K562 (cell line): Measurements from ENCODE around the gene PDE4A. TPM values are rescaled to one million over a fixed set of nuclear protein-coding genes. Genes with fewer than 3 reads are reported as not detected.

ENCODE experiments used
- CBX1 ChIP-seq: sonication (generic); IDR thresholded peaks from 2 replicates; pipeline ENCODE4 v1.6.1; 2016; ENCODE audit warnings: antibody characterized with exemption, low read depth, mild to moderate bottlenecking
- ETV5 ChIP-seq: sonication (generic); formaldehyde crosslinking; IDR thresholded peaks from 2 replicates; pipeline ENCODE4 v1.4.0; 2020; ENCODE audit warnings: low read depth, mild to moderate bottlenecking, missing genetic modification reagents
- FOXK2 ChIP-seq, 2 experiments: fragments of 450-650 bp; IDR thresholded peaks in 1 of 2; conservative IDR thresholded peaks in 1 of 2; 2 replicates each; pipeline ENCODE4 v1.6.1; 2016; ENCODE audit warnings: low read depth in 2 of 2, mild to moderate bottlenecking in 1 of 2
- KDM2B ChIP-seq: fragments of 250-450 bp; sonication (Bioruptor Pico); IDR thresholded peaks from 2 replicates; pipeline ENCODE4 v1.8.0; 2021; ENCODE audit warnings: mild to moderate bottlenecking, moderate library complexity
- KLF6 ChIP-seq: fragments of 250-450 bp; sonication (Bioruptor Pico); IDR thresholded peaks from 2 replicates; pipeline ENCODE4 v1.4.0; 2020; ENCODE audit warnings: mild to moderate bottlenecking, moderate library complexity, borderline replicate concordance
- MAFF ChIP-seq: IDR thresholded peaks from 2 replicates; pipeline ENCODE4 v1.6.1; 2012; ENCODE audit warnings: low read length, improper control_type of control experiment
- MAFK ChIP-seq: IDR thresholded peaks from 2 replicates; pipeline ENCODE4 v1.6.1; 2011; ENCODE audit warnings: low read length, improper control_type of control experiment
- MXI1 ChIP-seq: IDR thresholded peaks from 2 replicates; pipeline ENCODE4 v1.6.1; 2011; ENCODE audit warnings: low read depth, mild to moderate bottlenecking, improper control_type of control experiment, low read length
- NFE2L1 ChIP-seq: fragments of 450-650 bp; IDR thresholded peaks from 2 replicates; pipeline ENCODE4 v1.6.1; 2016; ENCODE audit warnings: missing genetic modification characterization, low read depth, mild to moderate bottlenecking, missing compliant biosample characterization, moderate library complexity, borderline replicate concordance
- NR1H2 ChIP-seq: sonication (generic); formaldehyde crosslinking; IDR thresholded peaks from 2 replicates; pipeline ENCODE4 v1.4.0; 2020; ENCODE audit warnings: mild to moderate bottlenecking, missing genetic modification reagents
- POLR2B ChIP-seq: fragments of 450-650 bp; IDR thresholded peaks from 2 replicates; pipeline ENCODE4 v1.6.1; 2018; ENCODE audit warnings: low read depth; ENCODE audit not compliant: partially characterized antibody
- PRMT5 ChIP-seq: sonication (generic); formaldehyde crosslinking; IDR thresholded peaks from 2 replicates; pipeline ENCODE4 v1.5.0; 2020; ENCODE audit warnings: missing genetic modification reagents
- PTTG1 ChIP-seq: fragments of 450-650 bp; IDR thresholded peaks from 2 replicates; pipeline ENCODE4 v1.6.1; 2016; ENCODE audit warnings: low read depth, mild to moderate bottlenecking, missing genetic modification characterization, missing compliant biosample characterization
- RB1 ChIP-seq: fragments of 450-650 bp; IDR thresholded peaks from 2 replicates; pipeline ENCODE4 v1.6.1; 2017; ENCODE audit warnings: low read depth, mild to moderate bottlenecking
- RBM25 ChIP-seq: fragments of 200-400 bp; formaldehyde crosslinking; IDR thresholded peaks from 2 replicates; pipeline ENCODE4 v1.6.1; 2018; ENCODE audit warnings: low read length, low read depth, moderate library complexity; ENCODE audit not compliant: severe bottlenecking
- RFX1 ChIP-seq: fragments of 450-650 bp; IDR thresholded peaks from 2 replicates; pipeline ENCODE4 v1.6.1; 2016; ENCODE audit warnings: mild to moderate bottlenecking, moderate library complexity
- SRSF1 ChIP-seq: fragments of 200-400 bp; formaldehyde crosslinking; IDR thresholded peaks from 2 replicates; pipeline ENCODE4 v1.6.1; 2017; ENCODE audit warnings: mild to moderate bottlenecking, low read depth, low read length, moderate library complexity
- STAT5A ChIP-seq: IDR thresholded peaks from 2 replicates; pipeline ENCODE4 v1.6.1; 2012; ENCODE audit warnings: low read length, inconsistent platforms, borderline replicate concordance
- ZFX ChIP-seq: sonication (generic); formaldehyde crosslinking; IDR thresholded peaks from 2 replicates; pipeline ENCODE4 v1.8.0; 2022; ENCODE audit warnings: mild to moderate bottlenecking, missing genetic modification reagents, moderate library complexity
- ZNF124 ChIP-seq: sonication (generic); formaldehyde crosslinking; IDR thresholded peaks from 2 replicates; pipeline ENCODE4 v1.8.1; 2022; ENCODE audit warnings: missing genetic modification reagents
- ZNF217 ChIP-seq: sonication (generic); formaldehyde crosslinking; IDR thresholded peaks from 2 replicates; pipeline ENCODE4 v1.8.0; 2022; ENCODE audit warnings: mild to moderate bottlenecking, missing genetic modification reagents
- ZNF707 ChIP-seq: fragments of 250-450 bp; sonication (Bioruptor Pico); conservative IDR thresholded peaks from 2 replicates; pipeline ENCODE4 v1.8.0; 2022; ENCODE audit warnings: inconsistent platforms, mild to moderate bottlenecking, moderate library complexity
- polyA plus RNA-seq, 8 experiments: library from polyadenylated mRNA; depleted of rRNA in 4 of 8; stranded (reverse) in 5 of 8; unstranded in 3 of 8; fragments of >200 nt; fragmentation: Nextera tagmentation in 2 of 8; fragmentation: Illumina TruSeq in 1 of 8; extraction: Ambion mirVana in 2 of 8; extraction: Trizol in 1 of 8; gene quantifications; 2 replicates each; pipeline versions ENCODE4 v1.2.1 to v1.2.3, GENCODE V29; 2011 to 2014; ENCODE audit warnings: inconsistent platforms in 1 of 8, missing spikeins in 1 of 8
- total RNA-seq, 7 experiments: library from RNA; depleted of rRNA in 6 of 7; stranded (reverse); fragments of >200 nt in 6 of 7; fragmentation: Illumina TruSeq in 2 of 7; extraction: Trizol in 2 of 7; gene quantifications; 2 replicates each; pipeline versions ENCODE4 v1.2.1 to v1.2.3, GENCODE V29; 2011 to 2021; ENCODE audit warnings: low replicate concordance in 1 of 7
- TF ChIP-seq, protein P1 (sequence below): fragments of 250-450 bp; sonication (Bioruptor Pico); IDR thresholded peaks from 2 replicates; pipeline ENCODE4 v1.8.0; 2021; ENCODE audit warnings: borderline replicate concordance, mild to moderate bottlenecking, moderate library complexity; ENCODE audit not compliant: poor library complexity, severe bottlenecking
- TF ChIP-seq, protein P2 (sequence below): fragments of 450-650 bp; conservative IDR thresholded peaks from 2 replicates; pipeline ENCODE4 v1.6.1; 2016; ENCODE audit warnings: missing genetic modification characterization, low read depth, mild to moderate bottlenecking, missing compliant biosample characterization, moderate library complexity
- TF ChIP-seq, protein P3 (sequence below): fragments of 250-450 bp; sonication (Bioruptor Pico); IDR thresholded peaks from 2 replicates; pipeline ENCODE4 v1.5.0; 2020; ENCODE audit warnings: mild to moderate bottlenecking, borderline replicate concordance

PDE4A gene
- total and polyA plus RNA-seq, 9 of the 15 experiments (the other 6 are each of a cell fraction or from before 2014, with no cell fraction given) = 0.66 to 26.9 (median 4.6) TPM

DNA sequence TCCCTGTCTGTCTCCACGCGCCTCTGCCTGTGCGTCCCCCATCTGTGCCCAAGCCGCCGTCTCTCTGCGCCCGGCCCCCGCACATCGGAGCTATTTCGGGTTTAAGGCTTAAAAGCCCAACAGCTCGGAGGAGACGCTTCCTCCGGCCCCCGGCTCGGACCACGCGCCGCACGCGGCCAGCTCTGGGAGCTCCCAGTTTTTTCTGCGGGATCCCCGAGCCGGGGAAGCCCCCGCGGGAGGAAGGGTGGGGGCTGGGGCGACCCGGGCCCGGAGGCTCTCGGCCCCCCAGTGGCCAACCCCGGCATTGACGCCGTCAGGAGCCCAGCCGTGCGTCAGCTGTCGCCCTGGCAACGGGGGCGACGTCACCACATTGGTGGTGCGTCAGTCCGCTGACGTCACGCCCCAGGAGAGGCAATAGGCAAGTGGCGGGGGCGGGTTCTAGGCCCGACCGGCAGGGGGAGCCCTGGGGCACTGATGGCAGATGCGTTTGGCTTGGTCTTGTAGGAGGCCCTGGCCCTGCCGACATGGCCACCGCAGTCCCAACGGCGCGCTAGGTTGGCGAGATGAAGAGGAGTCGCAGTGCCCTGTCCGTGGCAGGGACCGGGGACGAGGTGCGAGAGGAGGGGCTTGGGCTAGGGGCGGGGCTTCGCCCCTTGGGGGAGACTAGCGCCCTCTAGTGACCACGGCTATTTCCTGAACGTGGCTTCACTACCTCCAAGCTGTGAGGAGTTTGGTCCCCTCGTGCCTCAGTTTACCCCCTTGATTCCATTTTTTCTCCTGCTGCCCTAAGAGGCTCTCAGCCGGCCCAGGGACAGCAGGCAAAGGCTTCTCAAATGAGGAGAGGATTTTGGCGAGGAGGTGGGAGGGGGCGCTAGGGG is 3.7 kb upstream of the PDE4A start (continued):
- no peak for TF ChIP-seq POLR2B
- TF ChIP-seq PRMT5 (CRISPR knock-in tag) = no peak
- 0 out of 2 replicates have a peak, but pooled peaks have one; percentile 54 for TF ChIP-seq KDM2B (CRISPR knock-in tag)
- no peak for TF ChIP-seq ZNF707 (CRISPR knock-in tag)
- TF ChIP-seq, protein P1, sequence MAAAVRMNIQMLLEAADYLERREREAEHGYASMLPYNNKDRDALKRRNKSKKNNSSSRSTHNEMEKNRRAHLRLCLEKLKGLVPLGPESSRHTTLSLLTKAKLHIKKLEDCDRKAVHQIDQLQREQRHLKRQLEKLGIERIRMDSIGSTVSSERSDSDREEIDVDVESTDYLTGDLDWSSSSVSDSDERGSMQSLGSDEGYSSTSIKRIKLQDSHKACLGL (CRISPR knock-in tag) = no peak
- TF ChIP-seq, protein P2, sequence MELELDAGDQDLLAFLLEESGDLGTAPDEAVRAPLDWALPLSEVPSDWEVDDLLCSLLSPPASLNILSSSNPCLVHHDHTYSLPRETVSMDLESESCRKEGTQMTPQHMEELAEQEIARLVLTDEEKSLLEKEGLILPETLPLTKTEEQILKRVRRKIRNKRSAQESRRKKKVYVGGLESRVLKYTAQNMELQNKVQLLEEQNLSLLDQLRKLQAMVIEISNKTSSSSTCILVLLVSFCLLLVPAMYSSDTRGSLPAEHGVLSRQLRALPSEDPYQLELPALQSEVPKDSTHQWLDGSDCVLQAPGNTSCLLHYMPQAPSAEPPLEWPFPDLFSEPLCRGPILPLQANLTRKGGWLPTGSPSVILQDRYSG (tag) = peak; percentile 95
- no peak for TF ChIP-seq NFE2L1 (tag)
- TF ChIP-seq ETV5 (CRISPR knock-in tag) = peak; percentile 59
- peak; percentile 63; the same call in 1 of the 2 replicates for TF ChIP-seq STAT5A
- TF ChIP-seq, protein P3, sequence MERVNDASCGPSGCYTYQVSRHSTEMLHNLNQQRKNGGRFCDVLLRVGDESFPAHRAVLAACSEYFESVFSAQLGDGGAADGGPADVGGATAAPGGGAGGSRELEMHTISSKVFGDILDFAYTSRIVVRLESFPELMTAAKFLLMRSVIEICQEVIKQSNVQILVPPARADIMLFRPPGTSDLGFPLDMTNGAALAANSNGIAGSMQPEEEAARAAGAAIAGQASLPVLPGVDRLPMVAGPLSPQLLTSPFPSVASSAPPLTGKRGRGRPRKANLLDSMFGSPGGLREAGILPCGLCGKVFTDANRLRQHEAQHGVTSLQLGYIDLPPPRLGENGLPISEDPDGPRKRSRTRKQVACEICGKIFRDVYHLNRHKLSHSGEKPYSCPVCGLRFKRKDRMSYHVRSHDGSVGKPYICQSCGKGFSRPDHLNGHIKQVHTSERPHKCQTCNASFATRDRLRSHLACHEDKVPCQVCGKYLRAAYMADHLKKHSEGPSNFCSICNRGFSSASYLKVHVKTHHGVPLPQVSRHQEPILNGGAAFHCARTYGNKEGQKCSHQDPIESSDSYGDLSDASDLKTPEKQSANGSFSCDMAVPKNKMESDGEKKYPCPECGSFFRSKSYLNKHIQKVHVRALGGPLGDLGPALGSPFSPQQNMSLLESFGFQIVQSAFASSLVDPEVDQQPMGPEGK (CRISPR knock-in tag) = 0 out of 2 replicates have a peak, but pooled peaks have one; percentile 30
- peak; percentile 97 for TF ChIP-seq MXI1
- no peak for TF ChIP-seq PTTG1 (tag)
- no peak for TF ChIP-seq MAFF
- peak; percentile 99 for TF ChIP-seq CBX1
- no peak for TF ChIP-seq MAFK
- TF ChIP-seq RB1 = peak; percentile 97
- no peak; the same call in 1 of the 2 replicates for TF ChIP-seq NR1H2 (CRISPR knock-in tag)
- TF ChIP-seq RFX1 = peak; percentile 98
- no peak for TF ChIP-seq ZNF217 (CRISPR knock-in tag)
- peak in 1 of 2 experiments; percentile 84; a peak in 2 of 4 replicates for TF ChIP-seq FOXK2 (conservative IDR thresholded peaks at IDR 0.05 in 1 of 2, IDR thresholded peaks at IDR 0.05 in 1 of 2; ENCODE audit: low read depth in 2 of 2)
- TF ChIP-seq SRSF1 = no peak
- TF ChIP-seq ZFX (CRISPR knock-in tag) = peak; percentile 72
- TF ChIP-seq RBM25 = peak; percentile 41
- no peak for TF ChIP-seq ZNF124 (CRISPR knock-in tag)
- no peak for TF ChIP-seq KLF6 (CRISPR knock-in tag)
